ENCODE measurements around the gene VEZF1. TPM values are rescaled to one million over a fixed set of nuclear protein-coding genes. Genes with fewer than 3 reads are reported as not detected.

The VEZF1 gene
- polyA plus RNA-seq, 2 of the 4 experiments (the other 2 are of a cell fraction): 50.3 to 57.7 TPM

GRCh38 chr17:57984936-57985674, 2.9 kb downstream of the VEZF1 start:
- Histone ChIP-seq H3K4me1 (peaks cover 69% of the 10 kb centered on the region), H3K4me2 (peak overlapping the region; percentile 84), H3K27ac (peak overlapping the region; percentile 96 to 98), H3K9me3 (no peaks in the 10 kb centered on the region), H3K4me3 (peak overlapping the region; percentile 77; the same call in 2 of the 3 replicates)
- ChIA-PET POLR2A (interaction anchor here (0.7 to 5.2 kb wide), 6 partner anchors 14 to 124 kb away, joined by 3 to 36 read pairs (median 8); partner anchors contain the start of gene CUEDC1), CTCF (interaction anchor here (0.7 to 3.6 kb wide), 14 partner anchors 9 to 864 kb away, joined by 3 to 55 read pairs (median 8); partner anchors contain the start of gene CUEDC1)
- FAIRE-seq (no peak), ATAC-seq (no peak), DNase-seq (ENCODE audit: low read depth in 1 of 2, low spot score in 1 of 2) (no peak)
- TF ChIP-seq MAFK (IDR thresholded peaks at IDR 0.05; ENCODE audit: partially characterized antibody): no peak
- TF ChIP-seq CHD4 (IDR thresholded peaks at IDR 0.05; ENCODE audit: borderline replicate concordance): no peak
- TF ChIP-seq BHLHE40 (IDR thresholded peaks at IDR 0.05; ENCODE audit: low read depth, low read length): no peak
- no peak for TF ChIP-seq USF2 (IDR thresholded peaks at IDR 0.05)
- no peak for TF ChIP-seq EHF (CRISPR knock-in tag; IDR thresholded peaks at IDR 0.05)
- no peak for TF ChIP-seq HOXB13 (CRISPR knock-in tag; IDR thresholded peaks at IDR 0.05; ENCODE audit: low read depth)
- TF ChIP-seq SREBF2 (IDR thresholded peaks at IDR 0.05): no peak
- TF ChIP-seq ZNF302 (CRISPR knock-in tag; IDR thresholded peaks at IDR 0.05): no peak
- no peak for TF ChIP-seq RARB (CRISPR knock-in tag; IDR thresholded peaks at IDR 0.05)
- TF ChIP-seq FOSB (CRISPR knock-in tag; IDR thresholded peaks at IDR 0.05): no peak
- no peak for TF ChIP-seq KDM5A (IDR thresholded peaks at IDR 0.05)
- 41% methylated on average over 4 of the region's 4 CpGs for WGBS (ENCODE audit: missing lambda C conversion rate)

- Histone ChIP-seq H3K4me1 (peaks cover 62% of the 10 kb centered on the region), H3K9me3 (no peaks in the 10 kb centered on the region), H3K4me3 (no peak overlapping the region), H3K4me2 (peak overlapping the region; percentile 84), H3K27ac (peak overlapping the region; percentile 96 to 98)
- ATAC-seq (no peak), FAIRE-seq (no peak), DNase-seq (ENCODE audit: low read depth in 1 of 2, low spot score in 1 of 2) (no peak)
- TF ChIP-seq KDM1A (IDR thresholded peaks at IDR 0.05; ENCODE audit: low read depth): no peak
- TF ChIP-seq EHMT2 (IDR thresholded peaks at IDR 0.05; ENCODE audit: low read depth): no peak
- no peak for TF ChIP-seq BHLHE40 (IDR thresholded peaks at IDR 0.05; ENCODE audit: low read depth, low read length)
- no peak for TF ChIP-seq POLR2A (IDR thresholded peaks at IDR 0.05; ENCODE audit: low read length)
- TF ChIP-seq NFE2L2 (conservative IDR thresholded peaks at IDR 0.05; ENCODE audit: low read length): no peak
- no peak for TF ChIP-seq CTCF (IDR thresholded peaks at IDR 0.05)
- TF ChIP-seq RAD21 (conservative IDR thresholded peaks at IDR 0.05 in 1 of 2, IDR thresholded peaks at IDR 0.05 in 1 of 2): no peak
- TF ChIP-seq, protein P1, sequence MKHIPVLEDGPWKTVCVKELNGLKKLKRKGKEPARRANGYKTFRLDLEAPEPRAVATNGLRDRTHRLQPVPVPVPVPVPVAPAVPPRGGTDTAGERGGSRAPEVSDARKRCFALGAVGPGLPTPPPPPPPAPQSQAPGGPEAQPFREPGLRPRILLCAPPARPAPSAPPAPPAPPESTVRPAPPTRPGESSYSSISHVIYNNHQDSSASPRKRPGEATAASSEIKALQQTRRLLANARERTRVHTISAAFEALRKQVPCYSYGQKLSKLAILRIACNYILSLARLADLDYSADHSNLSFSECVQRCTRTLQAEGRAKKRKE (CRISPR knock-in tag; IDR thresholded peaks at IDR 0.05; ENCODE audit: low read depth): no peak
- no peak for TF ChIP-seq SREBF2 (IDR thresholded peaks at IDR 0.05)
- TF ChIP-seq ZFP36 (IDR thresholded peaks at IDR 0.05; ENCODE audit: borderline replicate concordance, partially characterized antibody): no peak
- ChIA-PET CTCF (interaction anchor here (0.8 to 3.6 kb wide), 11 partner anchors 8 to 150 kb away, joined by 3 to 55 read pairs (median 17); partner anchors contain the start of gene CUEDC1), POLR2A (interaction anchor here (0.7 to 5.2 kb wide), 3 partner anchors 15 to 121 kb away, joined by 3 to 36 read pairs (median 4); partner anchors contain the start of gene CUEDC1)
- 59% methylated on average over 4 of the region's 4 CpGs for WGBS (ENCODE audit: missing lambda C conversion rate)
Observed at GRCh38 chr17:57984261-57984890, 3.7 kb downstream of the VEZF1 start.

All from A549 (cell line).